Coronary artery (tissue), 2 donors: ENCODE measurements around the gene EXOC3L2.
A peak's percentile ranks its signal among the peaks of the same experiment; 100 is the strongest.

Source experiments
- DNase-seq: peaks from one replicate; pipeline ENCODE4 v3.0.0-alpha.2; 2017; ENCODE audit warnings: low spot score
- H3K27ac ChIP-seq, 2 donors: fragments of 200-600 bp; sonication (generic); one replicate each; pipeline ENCODE4 v1.5.1; 2016 to 2019
- H3K4me3 ChIP-seq: fragments of 200-600 bp; sonication (generic); 2 replicates; pipeline ENCODE4 v1.5.1; 2016; ENCODE audit warnings: mild to moderate bottlenecking, moderate library complexity
- CTCF ChIP-seq: fragments of 200-600 bp; sonication (generic); IDR thresholded peaks from one replicate; pipeline ENCODE4 v1.5.1; 2019; ENCODE audit warnings: antibody characterized with exemption

Gene EXOC3L2

GRCh38 chr19:45250832-45251451, 5.7 kb upstream of the EXOC3L2 start, which contains the start of gene MARK4:
TSS of gene MARK4 (plus strand) at chr19:45251271. CDS start at chr19:45251589, 318 bp downstream.
- Histone ChIP-seq H3K27ac (peak within 1 kb of the TSS; percentile 62 to 77), H3K4me3 (peak within 1 kb of the TSS; percentile 93)
- DNase-seq: no peak
- TF ChIP-seq CTCF: no peak

GRCh38 chr19:45250216-45250831, 5.1 kb upstream of the EXOC3L2 start:
- no peak for DNase-seq
- Histone ChIP-seq H3K27ac (peak overlapping the region in 1 of 2 donors; percentile 77), H3K4me3 (peak overlapping the region; percentile 93)
- TF ChIP-seq CTCF: no peak

GRCh38 chr19:45249261-45250033, 4.2 kb upstream of the EXOC3L2 start:
- Histone ChIP-seq H3K27ac (no peak overlapping the region), H3K4me3 (no peak overlapping the region)
- no peak for DNase-seq
- no peak for TF ChIP-seq CTCF

- no peak for TF ChIP-seq CTCF
These were observed 1.9 kb upstream of the EXOC3L2 start for GRCh38 chr19:45247136-45247535.

GRCh38 chr19:45245826-45246225, 619 bp upstream of the EXOC3L2 start:
- TF ChIP-seq CTCF: no peak
- Histone ChIP-seq H3K4me3 (no peak overlapping the region), H3K27ac (peak overlapping the region in 1 of 2 donors; percentile 49)
- no peak for DNase-seq

More at GRCh38 chr19:45247136-45247535, 1.9 kb upstream of the EXOC3L2 start:
- DNase-seq: no peak
- no peak overlapping the region for H3K4me3 ChIP-seq
- no peak overlapping the region for H3K27ac ChIP-seq

GRCh38 chr19:45244133-45244794, 943 bp downstream of the EXOC3L2 start:
- no peak overlapping the region for H3K27ac ChIP-seq
- H3K4me3 ChIP-seq: no peak overlapping the region
- TF ChIP-seq CTCF: no peak
- DNase-seq: no peak
